Stomach (tissue), 4 donors: ENCODE results near the gene LRRC46.

Experiments used
- EP300 ChIP-seq: sonication (generic); formaldehyde crosslinking; IDR thresholded peaks from one replicate; pipeline ENCODE4 v1.6.1; 2017; ENCODE audit warnings: antibody characterized with exemption
- POLR2A ChIP-seq, 4 donors: fragments of 450-650 bp; IDR thresholded peaks; one replicate each; pipeline ENCODE4 v1.6.1; 2016; ENCODE audit warnings: antibody characterized with exemption in 4 of 4, control low read depth in 2 of 4, mild to moderate bottlenecking in 1 of 4, moderate library complexity in 1 of 4
- POLR2AphosphoS5 ChIP-seq, 3 donors: sonication (generic); formaldehyde crosslinking; IDR thresholded peaks; one replicate each; pipeline ENCODE4 v1.6.1; 2016; ENCODE audit warnings: antibody characterized with exemption in 3 of 3
- TF ChIP-seq, protein P1 (sequence below), 7 experiments: fragments of 450-650 bp in 4 of 7; fragments of 200-600 bp in 3 of 7; sonication (generic) in 3 of 7; IDR thresholded peaks; one replicate each; pipeline ENCODE4 v1.5.1; 2016 to 2019; ENCODE audit warnings: antibody characterized with exemption in 7 of 7, control low read depth in 2 of 7, mild to moderate bottlenecking in 1 of 7

GRCh38 chr17:47816111-47816735, 15.2 kb upstream of the LRRC46 start:
- TF ChIP-seq, protein P1, sequence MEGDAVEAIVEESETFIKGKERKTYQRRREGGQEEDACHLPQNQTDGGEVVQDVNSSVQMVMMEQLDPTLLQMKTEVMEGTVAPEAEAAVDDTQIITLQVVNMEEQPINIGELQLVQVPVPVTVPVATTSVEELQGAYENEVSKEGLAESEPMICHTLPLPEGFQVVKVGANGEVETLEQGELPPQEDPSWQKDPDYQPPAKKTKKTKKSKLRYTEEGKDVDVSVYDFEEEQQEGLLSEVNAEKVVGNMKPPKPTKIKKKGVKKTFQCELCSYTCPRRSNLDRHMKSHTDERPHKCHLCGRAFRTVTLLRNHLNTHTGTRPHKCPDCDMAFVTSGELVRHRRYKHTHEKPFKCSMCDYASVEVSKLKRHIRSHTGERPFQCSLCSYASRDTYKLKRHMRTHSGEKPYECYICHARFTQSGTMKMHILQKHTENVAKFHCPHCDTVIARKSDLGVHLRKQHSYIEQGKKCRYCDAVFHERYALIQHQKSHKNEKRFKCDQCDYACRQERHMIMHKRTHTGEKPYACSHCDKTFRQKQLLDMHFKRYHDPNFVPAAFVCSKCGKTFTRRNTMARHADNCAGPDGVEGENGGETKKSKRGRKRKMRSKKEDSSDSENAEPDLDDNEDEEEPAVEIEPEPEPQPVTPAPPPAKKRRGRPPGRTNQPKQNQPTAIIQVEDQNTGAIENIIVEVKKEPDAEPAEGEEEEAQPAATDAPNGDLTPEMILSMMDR (IDR thresholded peaks at IDR 0.05), result no peak
- TF ChIP-seq POLR2A (IDR thresholded peaks at IDR 0.05), result no peak
- TF ChIP-seq POLR2AphosphoS5 (IDR thresholded peaks at IDR 0.05), result no peak
- TF ChIP-seq EP300, result no peak
